Measurements from ENCODE around the gene AHDC1. TPM values are rescaled to one million over a fixed set of nuclear protein-coding genes. Genes with fewer than 3 reads are reported as not detected.

AHDC1 gene
- total and polyA plus RNA-seq, 9 of the 15 experiments (the other 6 are each of a cell fraction or from before 2014, with no cell fraction given), result 0.21 to 36.4 (median 4.7) TPM

DNA sequence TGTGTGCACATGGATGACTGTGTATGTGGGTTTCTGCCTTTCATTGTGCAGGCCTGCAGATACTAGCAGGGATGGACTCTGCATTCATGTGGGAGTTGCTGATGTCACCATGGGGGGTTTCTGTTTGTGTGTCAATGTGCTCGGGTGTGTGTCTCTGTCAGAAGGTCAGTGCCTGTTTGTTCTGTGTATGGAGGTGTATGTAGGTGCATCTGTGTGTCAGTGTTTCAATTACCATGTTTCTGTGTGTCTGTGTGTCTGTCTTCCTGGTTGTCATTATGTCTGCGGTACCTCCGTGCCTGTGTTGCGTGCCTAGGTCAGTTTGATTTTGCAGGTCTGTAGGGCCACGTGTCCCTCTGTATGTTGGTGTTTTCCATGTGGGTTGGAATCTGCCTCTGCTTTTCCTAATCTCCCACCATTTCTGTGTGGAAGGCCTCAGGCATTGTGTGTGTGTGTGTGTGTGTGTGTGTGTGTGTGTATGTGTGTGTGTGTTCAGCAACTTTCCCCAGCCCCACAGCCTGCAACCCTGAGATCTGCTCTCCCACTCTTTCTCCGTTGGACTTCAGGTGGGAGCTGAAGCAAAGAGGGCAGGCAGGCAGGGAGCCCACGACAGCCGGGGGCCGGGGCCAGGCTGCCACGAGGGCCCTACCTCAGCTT lies 77.2 kb downstream of the AHDC1 start (continued):
- TF ChIP-seq, protein P1, sequence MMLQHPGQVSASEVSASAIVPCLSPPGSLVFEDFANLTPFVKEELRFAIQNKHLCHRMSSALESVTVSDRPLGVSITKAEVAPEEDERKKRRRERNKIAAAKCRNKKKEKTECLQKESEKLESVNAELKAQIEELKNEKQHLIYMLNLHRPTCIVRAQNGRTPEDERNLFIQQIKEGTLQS (IDR thresholded peaks at IDR 0.05), result peak; percentile 79
- TF ChIP-seq, protein P1 (CRISPR knock-in tag; conservative IDR thresholded peaks at IDR 0.05), result 0 out of 2 replicates have a peak, but pooled peaks have one; percentile 19
- TF ChIP-seq, protein P2, sequence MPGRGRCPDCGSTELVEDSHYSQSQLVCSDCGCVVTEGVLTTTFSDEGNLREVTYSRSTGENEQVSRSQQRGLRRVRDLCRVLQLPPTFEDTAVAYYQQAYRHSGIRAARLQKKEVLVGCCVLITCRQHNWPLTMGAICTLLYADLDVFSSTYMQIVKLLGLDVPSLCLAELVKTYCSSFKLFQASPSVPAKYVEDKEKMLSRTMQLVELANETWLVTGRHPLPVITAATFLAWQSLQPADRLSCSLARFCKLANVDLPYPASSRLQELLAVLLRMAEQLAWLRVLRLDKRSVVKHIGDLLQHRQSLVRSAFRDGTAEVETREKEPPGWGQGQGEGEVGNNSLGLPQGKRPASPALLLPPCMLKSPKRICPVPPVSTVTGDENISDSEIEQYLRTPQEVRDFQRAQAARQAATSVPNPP (IDR thresholded peaks at IDR 0.05; ENCODE audit: borderline replicate concordance, insufficient read depth, insufficient read length), result no peak
- TF ChIP-seq RBM22 (IDR thresholded peaks at IDR 0.05; ENCODE audit: low read depth, low read length, poor library complexity, severe bottlenecking), result no peak
- TF ChIP-seq SMARCA5 (IDR thresholded peaks at IDR 0.05), result peak; percentile 78; the same call in 1 of the 2 replicates
- TF ChIP-seq POLR2B (IDR thresholded peaks at IDR 0.05; ENCODE audit: low read depth, partially characterized antibody), result peak; percentile 59
- TF ChIP-seq, protein P3, sequence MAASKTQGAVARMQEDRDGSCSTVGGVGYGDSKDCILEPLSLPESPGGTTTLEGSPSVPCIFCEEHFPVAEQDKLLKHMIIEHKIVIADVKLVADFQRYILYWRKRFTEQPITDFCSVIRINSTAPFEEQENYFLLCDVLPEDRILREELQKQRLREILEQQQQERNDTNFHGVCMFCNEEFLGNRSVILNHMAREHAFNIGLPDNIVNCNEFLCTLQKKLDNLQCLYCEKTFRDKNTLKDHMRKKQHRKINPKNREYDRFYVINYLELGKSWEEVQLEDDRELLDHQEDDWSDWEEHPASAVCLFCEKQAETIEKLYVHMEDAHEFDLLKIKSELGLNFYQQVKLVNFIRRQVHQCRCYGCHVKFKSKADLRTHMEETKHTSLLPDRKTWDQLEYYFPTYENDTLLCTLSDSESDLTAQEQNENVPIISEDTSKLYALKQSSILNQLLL (CRISPR knock-in tag; IDR thresholded peaks at IDR 0.05; ENCODE audit: borderline replicate concordance), result no peak
- TF ChIP-seq EP400 (IDR thresholded peaks at IDR 0.05), result peak; percentile 88
- TF ChIP-seq ZEB2 (IDR thresholded peaks at IDR 0.05), result peak; percentile 47; the same call in 1 of the 2 replicates
- TF ChIP-seq NBN (IDR thresholded peaks at IDR 0.05; ENCODE audit: low read depth), result peak; percentile 59
- TF ChIP-seq ZNF778 (CRISPR knock-in tag; IDR thresholded peaks at IDR 0.05), result no peak
- TF ChIP-seq BRD9 (IDR thresholded peaks at IDR 0.05; ENCODE audit: low read depth, partially characterized antibody), result peak; percentile 36
- no peak for TF ChIP-seq SNRNP70 (optimal IDR thresholded peaks at IDR 0.05; ENCODE audit: low read depth, low read length)
- no peak for TF ChIP-seq ZNF57 (CRISPR knock-in tag; IDR thresholded peaks at IDR 0.05)
- TF ChIP-seq KDM1A (IDR thresholded peaks at IDR 0.05), result peak; percentile 28 to 39; a peak in 2 of 4 replicates
- no peak for TF ChIP-seq ZNF232 (CRISPR knock-in tag; IDR thresholded peaks at IDR 0.05)
- peak; percentile 82 for TF ChIP-seq OTX1 (CRISPR knock-in tag; IDR thresholded peaks at IDR 0.05)
- TF ChIP-seq NR2F6 (CRISPR knock-in tag; IDR thresholded peaks at IDR 0.05), result no peak; the same call in 1 of the 2 replicates
- TF ChIP-seq, protein P4, sequence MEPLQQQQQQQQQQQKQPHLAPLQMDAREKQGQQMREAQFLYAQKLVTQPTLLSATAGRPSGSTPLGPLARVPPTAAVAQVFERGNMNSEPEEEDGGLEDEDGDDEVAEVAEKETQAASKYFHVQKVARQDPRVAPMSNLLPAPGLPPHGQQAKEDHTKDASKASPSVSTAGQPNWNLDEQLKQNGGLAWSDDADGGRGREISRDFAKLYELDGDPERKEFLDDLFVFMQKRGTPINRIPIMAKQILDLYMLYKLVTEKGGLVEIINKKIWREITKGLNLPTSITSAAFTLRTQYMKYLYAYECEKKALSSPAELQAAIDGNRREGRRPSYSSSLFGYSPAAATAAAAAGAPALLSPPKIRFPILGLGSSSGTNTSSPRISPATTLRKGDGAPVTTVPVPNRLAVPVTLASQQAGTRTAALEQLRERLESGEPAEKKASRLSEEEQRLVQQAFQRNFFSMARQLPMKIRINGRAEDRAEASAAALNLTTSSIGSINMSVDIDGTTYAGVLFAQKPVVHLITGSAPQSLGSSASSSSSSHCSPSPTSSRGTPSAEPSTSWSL (CRISPR knock-in tag; IDR thresholded peaks at IDR 0.05; ENCODE audit: borderline replicate concordance), result no peak
- TF ChIP-seq ZBED1 (IDR thresholded peaks at IDR 0.05), result no peak
- no peak; the same call in 1 of the 2 replicates for TF ChIP-seq TEAD4 (IDR thresholded peaks at IDR 0.05; ENCODE audit: low read length)
- no peak for TF ChIP-seq TEAD4 (CRISPR knock-in tag; IDR thresholded peaks at IDR 0.05; ENCODE audit: borderline replicate concordance)
- TF ChIP-seq, protein P5, sequence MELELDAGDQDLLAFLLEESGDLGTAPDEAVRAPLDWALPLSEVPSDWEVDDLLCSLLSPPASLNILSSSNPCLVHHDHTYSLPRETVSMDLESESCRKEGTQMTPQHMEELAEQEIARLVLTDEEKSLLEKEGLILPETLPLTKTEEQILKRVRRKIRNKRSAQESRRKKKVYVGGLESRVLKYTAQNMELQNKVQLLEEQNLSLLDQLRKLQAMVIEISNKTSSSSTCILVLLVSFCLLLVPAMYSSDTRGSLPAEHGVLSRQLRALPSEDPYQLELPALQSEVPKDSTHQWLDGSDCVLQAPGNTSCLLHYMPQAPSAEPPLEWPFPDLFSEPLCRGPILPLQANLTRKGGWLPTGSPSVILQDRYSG (tag; conservative IDR thresholded peaks at IDR 0.05; ENCODE audit: low read depth), result no peak
- no peak for TF ChIP-seq HNRNPL (IDR thresholded peaks at IDR 0.05; ENCODE audit: low read depth, low read length)
- no peak for TF ChIP-seq STAG1 (CRISPR knock-in tag; IDR thresholded peaks at IDR 0.05; ENCODE audit: borderline replicate concordance)

All from K562 (cell line).